K562 (cell line): ENCODE data around the gene TNIP1. TPM values are rescaled to one million over a fixed set of nuclear protein-coding genes. Genes with fewer than 3 reads are reported as not detected.
A peak's percentile ranks its signal among the peaks of the same experiment; 100 is the strongest.

Experiments used
- CBFA2T2 ChIP-seq: fragments of 450-650 bp; conservative IDR thresholded peaks from 2 replicates; pipeline ENCODE4 v1.6.1; 2017; ENCODE audit warnings: mild to moderate bottlenecking
- CBFB ChIP-seq: sonication (generic); formaldehyde crosslinking; IDR thresholded peaks from 2 replicates; pipeline ENCODE4 v1.4.0; 2020; ENCODE audit warnings: mild to moderate bottlenecking, missing genetic modification reagents
- CCNT2 ChIP-seq: IDR thresholded peaks from 2 replicates; pipeline ENCODE4 v1.6.1; 2011; ENCODE audit warnings: borderline replicate concordance, low read depth, mild to moderate bottlenecking, moderate library complexity, mixed read lengths, low read length; ENCODE audit not compliant: insufficient read length; ENCODE audit errors: extremely low read depth
- DNMT1 ChIP-seq: fragments of 450-650 bp; IDR thresholded peaks from 2 replicates; pipeline ENCODE4 v1.6.1; 2016; ENCODE audit warnings: antibody characterized with exemption, mild to moderate bottlenecking
- E2F3 ChIP-seq: fragments of 250-450 bp; sonication (Bioruptor Pico); IDR thresholded peaks from 2 replicates; pipeline ENCODE4 v1.4.0; 2020; ENCODE audit warnings: mild to moderate bottlenecking
- HCFC1 ChIP-seq: IDR thresholded peaks from 2 replicates; pipeline ENCODE4 v1.6.1; 2012; ENCODE audit warnings: low read depth, low read length, improper control_type of control experiment
- MCM3 ChIP-seq: fragments of 450-650 bp; IDR thresholded peaks from 2 replicates; pipeline ENCODE4 v1.6.1; 2016
- MTF1 ChIP-seq: fragments of 250-450 bp; sonication (Bioruptor Pico); IDR thresholded peaks from 2 replicates; pipeline ENCODE4 v1.9.0; 2021; ENCODE audit warnings: moderate library complexity, mild to moderate bottlenecking, inconsistent platforms, borderline replicate concordance
- NR2C1 ChIP-seq, 2 experiments: fragments of 450-650 bp; IDR thresholded peaks; 2 replicates each; pipeline ENCODE4 v1.6.1; 2017; ENCODE audit warnings: mild to moderate bottlenecking in 2 of 2, antibody characterized with exemption in 1 of 2, inconsistent platforms in 1 of 2, missing compliant biosample characterization in 1 of 2, missing genetic modification characterization in 1 of 2
- PURB ChIP-seq: sonication (generic); formaldehyde crosslinking; IDR thresholded peaks from 2 replicates; pipeline ENCODE4 v1.9.0; 2021; ENCODE audit warnings: low read depth, mild to moderate bottlenecking, missing genetic modification reagents
- RHOXF2B ChIP-seq: fragments of 250-450 bp; sonication (Bioruptor Pico); conservative IDR thresholded peaks from 2 replicates; pipeline ENCODE4 v1.5.1; 2021
- SAFB ChIP-seq: fragments of 200-400 bp; formaldehyde crosslinking; IDR thresholded peaks from 2 replicates; pipeline ENCODE4 v1.6.1; 2017; ENCODE audit warnings: low read depth, low read length, borderline replicate concordance
- TBL1XR1 ChIP-seq, 2 experiments: IDR thresholded peaks; 2 replicates each; pipeline ENCODE4 v1.6.1; 2012; ENCODE audit warnings: improper control_type of control experiment in 2 of 2, low read length in 2 of 2, mild to moderate bottlenecking in 1 of 2
- YY1 ChIP-seq, 3 experiments: IDR thresholded peaks; 2 replicates each; pipeline ENCODE4 v1.6.1; 2011; ENCODE audit warnings: low read length in 2 of 3, mild to moderate bottlenecking in 2 of 3, moderate library complexity in 2 of 3, borderline replicate concordance in 1 of 3, control low read depth in 1 of 3, low read depth in 1 of 3; ENCODE audit not compliant: insufficient read depth in 3 of 3, insufficient replicate concordance in 2 of 3, control insufficient read depth in 1 of 3, insufficient read length in 1 of 3; ENCODE audit errors: extremely low read depth in 1 of 3
- polyA plus RNA-seq, 8 experiments: library from polyadenylated mRNA; depleted of rRNA in 4 of 8; stranded (reverse) in 5 of 8; unstranded in 3 of 8; fragments of >200 nt; fragmentation: Nextera tagmentation in 2 of 8; fragmentation: Illumina TruSeq in 1 of 8; extraction: Ambion mirVana in 2 of 8; extraction: Trizol in 1 of 8; gene quantifications; 2 replicates each; pipeline versions ENCODE4 v1.2.1 to v1.2.3, GENCODE V29; 2011 to 2014; ENCODE audit warnings: inconsistent platforms in 1 of 8, missing spikeins in 1 of 8
- total RNA-seq, 7 experiments: library from RNA; depleted of rRNA in 6 of 7; stranded (reverse); fragments of >200 nt in 6 of 7; fragmentation: Illumina TruSeq in 2 of 7; extraction: Trizol in 2 of 7; gene quantifications; 2 replicates each; pipeline versions ENCODE4 v1.2.1 to v1.2.3, GENCODE V29; 2011 to 2021; ENCODE audit warnings: low replicate concordance in 1 of 7
- TF ChIP-seq, protein P1 (sequence below): fragments of 450-650 bp; IDR thresholded peaks from 2 replicates; pipeline ENCODE4 v1.6.1; 2016; ENCODE audit warnings: antibody characterized with exemption
- TF ChIP-seq, protein P2 (sequence below): sonication (generic); formaldehyde crosslinking; IDR thresholded peaks from 2 replicates; pipeline ENCODE4 v1.8.0; 2022; ENCODE audit warnings: mild to moderate bottlenecking, missing genetic modification reagents
- TF ChIP-seq, protein P3 (sequence below): fragments of 250-450 bp; sonication (Bioruptor Pico); IDR thresholded peaks from 2 replicates; pipeline ENCODE4 v1.4.0; 2020; ENCODE audit warnings: mild to moderate bottlenecking, moderate library complexity, borderline replicate concordance
- TF ChIP-seq, protein P4 (sequence below): sonication (generic); formaldehyde crosslinking; IDR thresholded peaks from 2 replicates; pipeline ENCODE4 v1.8.0; 2022; ENCODE audit warnings: mild to moderate bottlenecking, missing genetic modification reagents
- TF ChIP-seq, protein P5 (sequence below), 2 experiments: fragments of 450-650 bp; conservative IDR thresholded peaks; 2 replicates each; pipeline ENCODE4 v1.6.1; 2017; ENCODE audit warnings: mild to moderate bottlenecking in 2 of 2, moderate library complexity in 2 of 2

Gene TNIP1
- total and polyA plus RNA-seq, 9 of the 15 experiments (the other 6 are each of a cell fraction or from before 2014, with no cell fraction given): 0.46 to 41.0 (median 24.6) TPM

DNA sequence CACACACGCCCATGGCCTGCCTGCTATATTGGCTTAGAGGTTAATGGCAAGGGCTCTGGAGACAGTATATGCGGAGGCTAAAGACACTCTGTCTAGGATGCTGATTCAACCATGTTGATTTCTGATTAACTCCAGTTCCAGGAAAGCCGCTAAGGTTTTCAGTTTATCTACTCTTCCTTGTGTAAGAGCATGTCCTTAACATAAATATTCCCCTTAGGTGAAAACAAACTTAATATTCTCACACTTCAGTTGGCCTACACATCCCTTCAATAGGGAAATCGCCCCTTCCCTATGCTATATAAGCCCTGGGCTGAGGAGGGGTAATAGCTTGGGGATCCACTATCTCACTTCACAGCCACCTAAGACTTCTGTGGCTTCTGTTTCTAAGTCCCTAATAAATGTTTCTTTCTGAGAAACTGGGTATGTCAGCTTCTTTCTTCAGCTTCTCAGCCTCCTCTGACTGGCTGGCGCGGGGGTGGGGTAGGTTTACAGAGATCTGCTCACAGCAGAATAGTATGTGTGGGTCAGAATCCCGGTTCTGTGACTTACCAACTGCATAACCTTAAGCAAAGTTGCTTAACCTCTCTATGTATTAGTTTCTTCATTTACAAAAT is 64.8 kb downstream of the TNIP1 start (continued):
- TF ChIP-seq TBL1XR1 (IDR thresholded peaks at IDR 0.05; ENCODE audit: low read length in 2 of 2) (0 out of 4 replicates have a peak, but pooled peaks of 1 of the 2 experiments have one; percentile 8), PURB (CRISPR knock-in tag) (no peak), RHOXF2B (CRISPR knock-in tag) (no peak), YY1 (IDR thresholded peaks at IDR 0.05; ENCODE audit: borderline replicate concordance in 1 of 3, control insufficient read depth in 1 of 3, extremely low read depth in 1 of 3, insufficient read depth in 3 of 3, insufficient read length in 1 of 3, insufficient replicate concordance in 2 of 3, low read depth in 1 of 3, low read length in 2 of 3) (peak in 1 of 3 experiments; percentile 58), E2F3 (CRISPR knock-in tag) (no peak), CBFB (CRISPR knock-in tag) (no peak), HCFC1 (no peak), SAFB (no peak), CBFA2T2 (peak; percentile 42), MTF1 (CRISPR knock-in tag) (no peak), DNMT1 (no peak), MCM3 (no peak), NR2C1 (IDR thresholded peaks at IDR 0.05) (no peak), NR2C1 (tag; IDR thresholded peaks at IDR 0.05) (0 out of 2 replicates have a peak, but pooled peaks have one; percentile 6), CCNT2 (no peak)
- TF ChIP-seq, protein P1, sequence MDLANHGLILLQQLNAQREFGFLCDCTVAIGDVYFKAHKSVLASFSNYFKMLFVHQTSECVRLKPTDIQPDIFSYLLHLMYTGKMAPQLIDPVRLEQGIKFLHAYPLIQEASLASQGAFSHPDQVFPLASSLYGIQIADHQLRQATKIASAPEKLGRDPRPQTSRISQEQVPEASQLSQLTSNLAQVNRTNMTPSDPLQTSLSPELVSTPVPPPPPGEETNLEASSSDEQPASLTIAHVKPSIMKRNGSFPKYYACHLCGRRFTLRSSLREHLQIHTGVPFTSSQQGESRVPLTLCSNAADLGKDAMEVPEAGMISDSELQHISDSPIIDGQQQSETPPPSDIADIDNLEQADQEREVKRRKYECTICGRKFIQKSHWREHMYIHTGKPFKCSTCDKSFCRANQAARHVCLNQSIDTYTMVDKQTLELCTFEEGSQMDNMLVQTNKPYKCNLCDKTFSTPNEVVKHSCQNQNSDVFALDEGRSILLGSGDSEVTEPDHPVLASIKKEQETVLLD: no peak
- TF ChIP-seq, protein P2, sequence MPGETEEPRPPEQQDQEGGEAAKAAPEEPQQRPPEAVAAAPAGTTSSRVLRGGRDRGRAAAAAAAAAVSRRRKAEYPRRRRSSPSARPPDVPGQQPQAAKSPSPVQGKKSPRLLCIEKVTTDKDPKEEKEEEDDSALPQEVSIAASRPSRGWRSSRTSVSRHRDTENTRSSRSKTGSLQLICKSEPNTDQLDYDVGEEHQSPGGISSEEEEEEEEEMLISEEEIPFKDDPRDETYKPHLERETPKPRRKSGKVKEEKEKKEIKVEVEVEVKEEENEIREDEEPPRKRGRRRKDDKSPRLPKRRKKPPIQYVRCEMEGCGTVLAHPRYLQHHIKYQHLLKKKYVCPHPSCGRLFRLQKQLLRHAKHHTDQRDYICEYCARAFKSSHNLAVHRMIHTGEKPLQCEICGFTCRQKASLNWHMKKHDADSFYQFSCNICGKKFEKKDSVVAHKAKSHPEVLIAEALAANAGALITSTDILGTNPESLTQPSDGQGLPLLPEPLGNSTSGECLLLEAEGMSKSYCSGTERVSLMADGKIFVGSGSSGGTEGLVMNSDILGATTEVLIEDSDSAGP: no peak
- TF ChIP-seq, protein P3, sequence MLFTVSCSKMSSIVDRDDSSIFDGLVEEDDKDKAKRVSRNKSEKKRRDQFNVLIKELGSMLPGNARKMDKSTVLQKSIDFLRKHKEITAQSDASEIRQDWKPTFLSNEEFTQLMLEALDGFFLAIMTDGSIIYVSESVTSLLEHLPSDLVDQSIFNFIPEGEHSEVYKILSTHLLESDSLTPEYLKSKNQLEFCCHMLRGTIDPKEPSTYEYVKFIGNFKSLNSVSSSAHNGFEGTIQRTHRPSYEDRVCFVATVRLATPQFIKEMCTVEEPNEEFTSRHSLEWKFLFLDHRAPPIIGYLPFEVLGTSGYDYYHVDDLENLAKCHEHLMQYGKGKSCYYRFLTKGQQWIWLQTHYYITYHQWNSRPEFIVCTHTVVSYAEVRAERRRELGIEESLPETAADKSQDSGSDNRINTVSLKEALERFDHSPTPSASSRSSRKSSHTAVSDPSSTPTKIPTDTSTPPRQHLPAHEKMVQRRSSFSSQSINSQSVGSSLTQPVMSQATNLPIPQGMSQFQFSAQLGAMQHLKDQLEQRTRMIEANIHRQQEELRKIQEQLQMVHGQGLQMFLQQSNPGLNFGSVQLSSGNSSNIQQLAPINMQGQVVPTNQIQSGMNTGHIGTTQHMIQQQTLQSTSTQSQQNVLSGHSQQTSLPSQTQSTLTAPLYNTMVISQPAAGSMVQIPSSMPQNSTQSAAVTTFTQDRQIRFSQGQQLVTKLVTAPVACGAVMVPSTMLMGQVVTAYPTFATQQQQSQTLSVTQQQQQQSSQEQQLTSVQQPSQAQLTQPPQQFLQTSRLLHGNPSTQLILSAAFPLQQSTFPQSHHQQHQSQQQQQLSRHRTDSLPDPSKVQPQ (CRISPR knock-in tag): no peak
- TF ChIP-seq, protein P4, sequence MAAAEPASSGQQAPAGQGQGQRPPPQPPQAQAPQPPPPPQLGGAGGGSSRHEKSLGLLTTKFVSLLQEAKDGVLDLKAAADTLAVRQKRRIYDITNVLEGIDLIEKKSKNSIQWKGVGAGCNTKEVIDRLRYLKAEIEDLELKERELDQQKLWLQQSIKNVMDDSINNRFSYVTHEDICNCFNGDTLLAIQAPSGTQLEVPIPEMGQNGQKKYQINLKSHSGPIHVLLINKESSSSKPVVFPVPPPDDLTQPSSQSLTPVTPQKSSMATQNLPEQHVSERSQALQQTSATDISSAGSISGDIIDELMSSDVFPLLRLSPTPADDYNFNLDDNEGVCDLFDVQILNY (CRISPR knock-in tag): no peak
- TF ChIP-seq, protein P5, sequence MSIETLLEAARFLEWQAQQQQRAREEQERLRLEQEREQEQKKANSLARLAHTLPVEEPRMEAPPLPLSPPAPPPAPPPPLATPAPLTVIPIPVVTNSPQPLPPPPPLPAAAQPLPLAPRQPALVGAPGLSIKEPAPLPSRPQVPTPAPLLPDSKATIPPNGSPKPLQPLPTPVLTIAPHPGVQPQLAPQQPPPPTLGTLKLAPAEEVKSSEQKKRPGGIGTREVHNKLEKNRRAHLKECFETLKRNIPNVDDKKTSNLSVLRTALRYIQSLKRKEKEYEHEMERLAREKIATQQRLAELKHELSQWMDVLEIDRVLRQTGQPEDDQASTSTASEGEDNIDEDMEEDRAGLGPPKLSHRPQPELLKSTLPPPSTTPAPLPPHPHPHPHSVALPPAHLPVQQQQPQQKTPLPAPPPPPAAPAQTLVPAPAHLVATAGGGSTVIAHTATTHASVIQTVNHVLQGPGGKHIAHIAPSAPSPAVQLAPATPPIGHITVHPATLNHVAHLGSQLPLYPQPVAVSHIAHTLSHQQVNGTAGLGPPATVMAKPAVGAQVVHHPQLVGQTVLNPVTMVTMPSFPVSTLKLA (conservative IDR thresholded peaks at IDR 0.05): peak in 1 of 2 experiments; percentile 63; a peak in 2 of 4 replicates
